ENCODE data around the gene CSTF3. TPM values are rescaled to one million over a fixed set of nuclear protein-coding genes. Genes with fewer than 3 reads are reported as not detected.
"Not testable (repeated sequence)": the region's sequence is repeated elsewhere in the genome, so short reads cannot be mapped to it uniquely, and the experiment has no call there.

CSTF3 gene
- polyA plus RNA-seq, 1 donor from 2014 or later: 86.8 TPM

- Histone ChIP-seq H3K4me2 (ENCODE audit: low read length) (no peak overlapping the region), H2AFZ (ENCODE audit: low read depth, low read length) (no peak overlapping the region), H3F3A (ENCODE audit: insufficient read depth, low read length, poor library complexity, severe bottlenecking) (no peaks in the 10 kb centered on the region), H3K27ac (ENCODE audit: low read length) (no peak overlapping the region), H3K79me2 (replicated peaks; ENCODE audit: insufficient read depth, low read length) (peaks cover 34% of the 10 kb centered on the region), H3K4me3 (ENCODE audit: low read length) (no peak overlapping the region), H4K20me1 (ENCODE audit: insufficient read depth) (peaks cover under 1% of the 10 kb centered on the region), H3K27me3 (ENCODE audit: insufficient read depth, low read depth, low read length) (no peaks in the 10 kb centered on the region), H3K9me3 (ENCODE audit: low read length) (no peaks in the 10 kb centered on the region), H3K9ac (ENCODE audit: low read length) (no peak overlapping the region), H3K9me2 (ENCODE audit: insufficient read depth, low read length) (no peaks in the 10 kb centered on the region), H3K36me3 (ENCODE audit: insufficient read depth, low read length) (no peaks in the 10 kb centered on the region)
- TF ChIP-seq TAF1 (IDR thresholded peaks at IDR 0.05; ENCODE audit: low read depth) (no peak), SMC3 (conservative IDR thresholded peaks at IDR 0.05; ENCODE audit: poor library complexity) (no peak), REST (IDR thresholded peaks at IDR 0.05; ENCODE audit: borderline replicate concordance) (no peak)
These were observed 1.6 kb upstream of the CSTF3 start for GRCh38 chr11:33162831-33163230.

GRCh38 chr11:33160587-33160986 is 693 bp downstream of the CSTF3 start:
- no peaks in the 10 kb centered on the region for H3K36me3 ChIP-seq (ENCODE audit: insufficient read depth, low read length)
- H3K4me2 ChIP-seq (ENCODE audit: low read length): peak overlapping the region; percentile 64
- peak overlapping the region; percentile 81 for H2AFZ ChIP-seq (ENCODE audit: low read depth, low read length)
- peak overlapping the region; percentile 75 for H3K4me3 ChIP-seq (ENCODE audit: low read length)
- peak overlapping the region; percentile 95 for H3K27ac ChIP-seq (ENCODE audit: low read length)
- H3K9ac ChIP-seq (ENCODE audit: low read length): peak overlapping the region; percentile 86
- H3K9me2 ChIP-seq (ENCODE audit: insufficient read depth, low read length): no peaks in the 10 kb centered on the region
- TF ChIP-seq MXI1 (conservative IDR thresholded peaks at IDR 0.05; ENCODE audit: poor library complexity, severe bottlenecking): no peak
- TF ChIP-seq EZH2 (IDR thresholded peaks at IDR 0.05; ENCODE audit: borderline replicate concordance, insufficient read depth, low read length, poor library complexity, severe bottlenecking): no peak
- no peak for TF ChIP-seq SMC3 (conservative IDR thresholded peaks at IDR 0.05; ENCODE audit: poor library complexity)
- TF ChIP-seq RAD21 (conservative IDR thresholded peaks at IDR 0.05): no peak
- no peak for TF ChIP-seq TAF1 (IDR thresholded peaks at IDR 0.05; ENCODE audit: low read depth)
- peaks cover 3% of the 10 kb centered on the region for H4K20me1 ChIP-seq (ENCODE audit: insufficient read depth)
- no peaks in the 10 kb centered on the region for H3K9me3 ChIP-seq (ENCODE audit: low read length)
- peaks cover 56% of the 10 kb centered on the region for H3K79me2 ChIP-seq (replicated peaks; ENCODE audit: insufficient read depth, low read length)
- no peaks in the 10 kb centered on the region for H3K27me3 ChIP-seq (ENCODE audit: insufficient read depth, low read depth, low read length)
- no peaks in the 10 kb centered on the region for H3F3A ChIP-seq (ENCODE audit: insufficient read depth, low read length, poor library complexity, severe bottlenecking)

GRCh38 chr11:33160136-33160535 is 1.1 kb downstream of the CSTF3 start:
- peak overlapping the region; percentile 64 for H3K4me2 ChIP-seq (ENCODE audit: low read length)
- peak overlapping the region; percentile 95 for H3K27ac ChIP-seq (ENCODE audit: low read length)
- H3K9ac ChIP-seq (ENCODE audit: low read length): peak overlapping the region; percentile 86
- no peak overlapping the region for H2AFZ ChIP-seq (ENCODE audit: low read depth, low read length)
- H3K79me2 ChIP-seq (replicated peaks; ENCODE audit: insufficient read depth, low read length): peaks cover 61% of the 10 kb centered on the region
- peaks cover 3% of the 10 kb centered on the region for H4K20me1 ChIP-seq (ENCODE audit: insufficient read depth)
- H3F3A ChIP-seq (ENCODE audit: insufficient read depth, low read length, poor library complexity, severe bottlenecking): no peaks in the 10 kb centered on the region
- TF ChIP-seq MXI1 (conservative IDR thresholded peaks at IDR 0.05; ENCODE audit: poor library complexity, severe bottlenecking) (peak; percentile 64), EP300 (conservative IDR thresholded peaks at IDR 0.05; ENCODE audit: poor library complexity, severe bottlenecking) (no peak)
- H3K27me3 ChIP-seq (ENCODE audit: insufficient read depth, low read depth, low read length): no peaks in the 10 kb centered on the region
- peak overlapping the region; percentile 75 for H3K4me3 ChIP-seq (ENCODE audit: low read length)
- H3K36me3 ChIP-seq (ENCODE audit: insufficient read depth, low read length): no peaks in the 10 kb centered on the region
- no peaks in the 10 kb centered on the region for H3K9me2 ChIP-seq (ENCODE audit: insufficient read depth, low read length)
- no peaks in the 10 kb centered on the region for H3K9me3 ChIP-seq (ENCODE audit: low read length)

- H2AFZ ChIP-seq (ENCODE audit: low read depth, low read length); H3K36me3 ChIP-seq (ENCODE audit: insufficient read depth, low read length); H3F3A ChIP-seq (ENCODE audit: insufficient read depth, low read length, poor library complexity, severe bottlenecking); H3K9me3 ChIP-seq (ENCODE audit: low read length); H4K20me1 ChIP-seq (ENCODE audit: insufficient read depth); H3K9me2 ChIP-seq (ENCODE audit: insufficient read depth, low read length); H3K27me3 ChIP-seq (ENCODE audit: insufficient read depth, low read depth, low read length): not testable (repeated sequence)
- Histone ChIP-seq H3K4me3 (ENCODE audit: low read length) (peak overlapping the region; percentile 75), H3K9ac (ENCODE audit: low read length) (peak overlapping the region; percentile 86), H3K79me2 (replicated peaks; ENCODE audit: insufficient read depth, low read length) (peaks cover 68% of the 10 kb centered on the region), H3K27ac (ENCODE audit: low read length) (peak overlapping the region; percentile 95), H3K4me2 (ENCODE audit: low read length) (peak overlapping the region; percentile 64)
These were observed 1.9 kb downstream of the CSTF3 start for GRCh38 chr11:33159378-33159867.
